GM19351 (cell line): ENCODE data around the gene PPM1E.

Experiments
- ATAC-seq: cut with Tn5 transposase; IDR thresholded peaks from one replicate; pipeline ENCODE4 v1.9.1; 2021; ENCODE audit warnings: mild to moderate bottlenecking, moderate library complexity; ENCODE audit not compliant: unreplicated experiment

Gene PPM1E

GRCh38 chr17:58993311-58993710, 237.7 kb downstream of the PPM1E start:
- ATAC-seq, result no peak

- ATAC-seq, result no peak
Measured at GRCh38 chr17:58995247-58995940, 239.7 kb downstream of the PPM1E start.

- no peak for ATAC-seq
Measured at GRCh38 chr17:58996968-58997367, 241.3 kb downstream of the PPM1E start.

GRCh38 chr17:58997756-58998553, 242.3 kb downstream of the PPM1E start:
- ATAC-seq, result no peak

- no peak for ATAC-seq
Measured at GRCh38 chr17:58998871-58999270, 243.2 kb downstream of the PPM1E start.

- no peak for ATAC-seq
Measured at GRCh38 chr17:58999500-58999899, 243.8 kb downstream of the PPM1E start.

GRCh38 chr17:59000022-59000421, 244.4 kb downstream of the PPM1E start:
- no peak for ATAC-seq

GRCh38 chr17:59001158-59001814, 245.6 kb downstream of the PPM1E start:
- peak; percentile 98 for ATAC-seq

- no peak for ATAC-seq
Measured at GRCh38 chr17:59002126-59002525, 246.5 kb downstream of the PPM1E start.

GRCh38 chr17:59002848-59003247, 247.2 kb downstream of the PPM1E start:
- no peak for ATAC-seq

- ATAC-seq, result no peak
Measured at GRCh38 chr17:59003860-59004259, 248.2 kb downstream of the PPM1E start.

- ATAC-seq, result no peak
Measured at GRCh38 chr17:59004338-59005111, 248.9 kb downstream of the PPM1E start.

GRCh38 chr17:59007995-59008394, 252.3 kb downstream of the PPM1E start:
- no peak for ATAC-seq

GRCh38 chr17:59008737-59009136, 253.1 kb downstream of the PPM1E start:
- ATAC-seq, result no peak

- ATAC-seq, result no peak
Measured at GRCh38 chr17:59010026-59010425, 254.4 kb downstream of the PPM1E start.

GRCh38 chr17:59011975-59012374, 256.3 kb downstream of the PPM1E start:
- no peak for ATAC-seq

GRCh38 chr17:59018019-59018418, 262.4 kb downstream of the PPM1E start:
- no peak for ATAC-seq

- ATAC-seq, result no peak
Measured at GRCh38 chr17:59024916-59025315, 269.3 kb downstream of the PPM1E start.

- ATAC-seq, result no peak
Measured at GRCh38 chr17:59026176-59026939, 270.7 kb downstream of the PPM1E start.

GRCh38 chr17:59027750-59028149, 272.1 kb downstream of the PPM1E start:
- ATAC-seq, result no peak
